SH-SY5Y (cell line): ENCODE measurements around the gene OTOP2.

Experiments
- GATA2 ChIP-seq: IDR thresholded peaks from 2 replicates; pipeline ENCODE4 v1.6.1; 2011; ENCODE audit warnings: mild to moderate bottlenecking, low read depth, low read length
- GATA3 ChIP-seq: IDR thresholded peaks from 2 replicates; pipeline ENCODE4 v1.6.1; 2011; ENCODE audit warnings: low read depth, mild to moderate bottlenecking, low read length, moderate library complexity

DNA sequence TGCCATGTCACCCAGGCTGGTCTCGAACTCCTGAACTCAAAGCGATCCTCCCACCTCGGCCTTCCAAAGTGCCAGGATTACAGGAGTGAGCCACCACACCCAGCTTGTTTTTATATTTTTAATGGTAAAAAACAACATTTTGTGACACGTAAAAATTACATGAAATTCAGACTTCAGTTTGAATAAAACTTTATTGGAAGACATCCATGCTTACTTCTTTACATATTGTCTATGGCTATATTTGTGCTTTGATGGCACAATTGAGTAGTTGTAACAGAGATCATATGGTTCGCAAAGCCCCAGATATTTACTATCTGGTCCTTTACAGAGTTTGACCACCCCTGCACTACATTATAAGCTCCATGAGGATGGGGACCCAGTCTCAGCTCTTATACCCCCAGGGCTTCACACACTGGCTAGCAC is 49.4 kb upstream of the OTOP2 start:
- no peak for TF ChIP-seq GATA2
- no peak for TF ChIP-seq GATA3
